NAMALWA (cell line): ENCODE measurements around the gene AKAP6.

Experiments used
- DNase-seq: peaks from one replicate; pipeline ENCODE4 v3.0.0-alpha.2; 2015; ENCODE audit warnings: low spot score

AKAP6 gene

DNA sequence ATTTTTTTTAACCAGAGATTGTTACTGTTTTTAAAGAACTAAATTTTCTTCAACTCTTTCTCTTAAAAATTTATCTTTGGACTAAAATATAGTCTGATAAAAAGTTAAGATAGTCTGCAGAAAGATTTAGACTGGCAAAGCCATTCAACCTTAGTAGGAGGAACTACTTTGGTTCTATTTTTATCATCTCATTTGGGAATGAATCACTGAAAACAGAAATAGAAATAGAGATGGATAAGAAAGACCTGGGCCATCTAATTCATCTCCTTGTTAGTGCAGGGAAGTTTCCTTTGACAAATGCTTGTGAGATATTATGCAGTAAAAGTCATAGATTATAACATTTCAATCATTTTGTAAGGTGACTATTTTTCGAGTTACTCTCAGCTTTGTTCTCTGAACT is 346.3 kb downstream of the AKAP6 start:
- DNase-seq = no peak

DNA sequence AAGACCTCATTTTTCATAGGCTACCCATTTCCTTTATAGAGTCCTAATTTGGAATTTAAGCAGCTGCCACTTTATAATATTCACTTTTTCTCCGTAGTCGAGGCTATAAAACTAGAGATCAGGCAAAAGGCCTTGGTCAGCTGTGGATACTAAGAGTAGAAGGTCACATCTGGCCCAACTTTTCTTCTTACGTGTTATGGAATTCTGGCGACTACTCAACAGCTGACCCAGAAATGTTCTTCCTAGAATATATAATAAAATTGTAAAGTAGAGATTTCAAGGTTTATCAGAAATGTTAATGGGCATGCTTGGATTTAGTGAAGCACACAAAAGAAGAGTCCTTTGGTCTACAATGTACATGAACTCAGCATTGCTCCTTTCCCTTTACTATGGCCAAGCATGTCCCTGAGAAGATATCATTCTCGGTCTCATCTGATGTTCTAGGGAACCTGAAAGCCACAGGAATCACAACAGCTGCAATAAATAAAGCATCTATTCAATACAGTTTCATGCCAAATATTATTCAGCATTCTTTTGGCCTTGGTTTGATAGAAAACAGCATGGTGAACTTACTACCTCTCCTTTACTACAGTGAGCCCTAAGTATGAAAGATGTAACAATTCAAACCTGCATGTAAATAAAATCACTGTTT is 348.2 kb downstream of the AKAP6 start:
- no peak for DNase-seq

DNA sequence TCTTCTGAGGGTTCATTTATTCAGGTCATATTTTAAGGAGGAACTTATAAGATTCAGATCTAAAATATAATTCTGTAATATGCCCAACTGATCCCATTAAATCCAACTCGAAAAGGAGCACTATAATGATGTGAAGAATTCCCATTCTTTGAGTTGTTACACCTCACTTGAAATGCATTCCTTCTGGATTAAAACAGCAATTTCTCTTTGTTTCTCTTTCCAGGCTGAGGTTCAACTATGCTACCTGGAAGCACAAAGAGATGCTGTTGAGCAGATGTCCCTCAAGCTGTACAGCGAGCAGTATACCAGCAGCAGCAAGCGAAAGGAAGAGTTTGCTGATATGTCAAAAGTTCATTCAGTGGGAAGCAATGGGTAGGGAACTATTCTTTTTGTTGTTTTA is 349.0 kb downstream of the AKAP6 start:
- no peak for DNase-seq

DNA sequence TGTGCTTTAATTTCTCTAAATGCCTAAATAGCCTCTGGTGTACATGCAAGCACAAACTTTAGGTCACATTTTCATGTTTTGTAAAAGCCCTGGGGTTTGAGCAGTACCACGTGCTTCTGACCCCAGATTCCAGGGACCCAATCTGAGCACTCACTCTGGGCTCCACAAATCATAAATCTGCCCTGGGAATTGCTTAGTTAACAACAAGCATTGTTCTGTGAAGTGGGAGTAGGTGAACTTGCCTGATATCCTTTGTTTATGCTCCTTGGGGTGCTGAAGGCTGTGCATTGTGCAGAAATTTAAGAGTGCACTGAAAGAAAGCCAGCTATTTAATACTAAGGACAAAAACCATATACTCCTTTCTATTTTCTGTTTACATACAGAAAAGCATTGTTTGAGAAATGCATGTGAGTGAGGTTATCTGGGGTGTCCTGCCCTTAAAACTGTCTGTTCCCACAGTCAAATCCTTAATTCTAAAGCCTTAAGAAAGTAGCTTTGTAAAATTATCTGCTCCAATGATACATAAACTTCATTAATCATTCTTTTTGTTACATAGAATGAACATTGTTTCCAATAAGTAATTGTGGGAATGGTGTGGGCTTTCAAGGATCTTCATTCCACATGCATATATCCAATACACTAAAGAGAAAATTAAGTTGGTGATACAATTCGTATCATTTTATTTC is 351.0 kb downstream of the AKAP6 start:
- DNase-seq = no peak

DNA sequence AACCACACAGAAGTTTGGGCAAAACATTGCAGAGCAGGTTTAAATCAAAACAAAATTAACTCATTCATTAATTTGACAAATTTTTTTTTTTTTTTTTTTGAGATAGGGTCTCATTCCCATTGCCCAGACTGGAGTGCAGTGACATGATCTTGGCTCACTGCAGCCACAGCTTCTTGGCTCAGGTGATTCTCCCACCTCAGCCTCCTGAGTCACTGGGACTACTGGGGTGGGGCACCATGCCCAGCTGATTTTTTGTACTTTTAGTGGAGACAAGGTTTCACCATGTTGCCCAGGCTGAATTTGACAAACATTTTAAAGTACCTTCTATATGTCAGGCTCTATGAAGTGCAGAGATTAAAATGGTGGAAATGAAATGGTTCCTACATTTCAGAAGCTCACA is 352.5 kb downstream of the AKAP6 start:
- DNase-seq = no peak

DNA sequence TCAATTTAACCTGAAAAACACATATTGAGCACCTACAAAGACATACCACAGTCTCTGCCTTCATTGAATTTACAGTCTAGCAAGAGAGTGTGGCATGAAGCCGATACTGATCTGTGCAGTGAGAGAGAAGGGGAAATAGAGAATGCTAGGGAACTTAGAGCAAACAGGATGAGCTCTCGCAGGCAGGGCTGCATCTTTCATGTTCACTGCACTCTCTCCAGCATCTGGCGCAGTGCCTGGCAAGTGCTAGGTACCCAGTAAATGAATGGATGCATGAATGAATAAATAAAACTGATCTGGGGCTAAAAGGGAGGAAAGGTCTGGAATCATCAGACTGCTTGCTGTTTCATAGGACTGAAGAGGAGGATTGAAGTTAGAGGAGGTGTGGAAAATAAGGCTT is 353.1 kb downstream of the AKAP6 start:
- no peak for DNase-seq

DNA sequence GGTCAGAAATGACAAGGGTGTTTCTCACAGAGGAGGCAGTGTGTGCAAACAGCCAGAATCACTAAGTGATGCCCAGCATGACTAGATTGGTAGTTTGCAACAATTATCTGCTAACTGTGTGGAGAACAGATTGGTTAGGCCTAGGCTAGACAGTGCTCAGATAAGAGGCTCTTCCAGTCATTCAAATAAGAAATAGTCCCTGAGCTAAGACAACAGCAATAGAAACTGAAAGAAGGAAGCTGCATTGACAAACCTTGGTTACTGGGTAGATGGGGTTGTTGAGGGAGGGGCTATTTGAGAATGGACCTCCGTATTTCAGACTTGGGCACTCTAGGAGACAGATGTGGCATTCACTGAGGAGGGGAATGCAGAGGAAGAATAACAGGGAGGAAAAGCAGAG is 354.6 kb downstream of the AKAP6 start:
- DNase-seq = no peak

DNA sequence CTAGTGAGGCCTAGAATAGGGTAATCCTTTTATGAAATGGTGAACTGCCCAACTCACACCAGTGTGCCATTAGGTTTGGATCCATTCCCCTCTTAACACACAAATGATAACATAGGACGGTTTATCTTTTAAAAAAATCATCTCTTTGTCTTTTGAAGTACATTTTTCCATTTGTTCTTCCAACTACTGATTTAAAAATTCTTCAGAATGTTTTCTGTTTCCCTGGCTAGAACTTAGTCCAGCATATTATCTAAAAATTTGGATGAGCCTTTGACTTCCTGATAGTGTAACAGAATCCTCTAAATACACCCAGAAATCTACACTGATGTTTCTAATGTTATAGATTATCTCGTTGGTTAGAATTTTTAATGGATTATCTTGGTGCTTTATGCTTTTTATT is 359.8 kb downstream of the AKAP6 start:
- no peak for DNase-seq

DNA sequence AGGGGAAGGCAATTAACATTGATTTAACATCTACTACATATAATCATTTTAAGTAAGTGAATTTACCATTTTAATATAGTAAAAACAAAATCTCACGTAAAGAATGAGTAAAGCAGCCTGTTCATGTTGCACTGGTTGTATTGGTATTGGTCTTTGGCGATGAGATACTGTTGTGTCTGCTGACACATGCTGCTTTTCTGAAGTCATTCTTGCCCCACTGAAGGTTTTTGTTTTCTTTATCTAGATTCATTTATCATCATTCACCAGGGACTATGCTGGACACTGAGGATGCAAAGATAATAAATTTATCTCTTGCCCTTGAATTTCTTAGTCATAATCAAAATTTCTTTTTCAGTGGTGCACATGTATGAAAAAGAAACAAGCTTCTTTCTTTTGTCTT is 363.3 kb downstream of the AKAP6 start:
- DNase-seq = no peak

DNA sequence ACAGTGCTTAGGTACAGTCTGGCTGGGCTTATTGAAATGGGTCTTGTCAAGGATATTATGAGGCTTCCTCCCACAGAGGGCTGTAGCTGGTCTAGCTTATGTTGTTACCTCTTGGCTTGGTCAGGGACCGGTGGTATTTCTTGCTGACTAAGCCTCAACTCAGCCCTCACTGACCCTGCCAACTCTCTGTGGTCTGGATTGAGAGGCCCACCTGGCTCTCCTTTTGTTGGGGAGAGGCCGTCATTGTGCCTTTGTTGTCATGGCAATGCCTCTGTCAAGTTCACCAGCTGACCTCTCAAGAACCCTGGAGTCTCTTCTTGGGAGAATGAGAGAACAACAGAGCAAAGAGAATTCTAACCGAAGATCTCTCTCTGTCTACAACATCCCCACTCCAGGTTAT is 364.0 kb downstream of the AKAP6 start:
- no peak for DNase-seq

DNA sequence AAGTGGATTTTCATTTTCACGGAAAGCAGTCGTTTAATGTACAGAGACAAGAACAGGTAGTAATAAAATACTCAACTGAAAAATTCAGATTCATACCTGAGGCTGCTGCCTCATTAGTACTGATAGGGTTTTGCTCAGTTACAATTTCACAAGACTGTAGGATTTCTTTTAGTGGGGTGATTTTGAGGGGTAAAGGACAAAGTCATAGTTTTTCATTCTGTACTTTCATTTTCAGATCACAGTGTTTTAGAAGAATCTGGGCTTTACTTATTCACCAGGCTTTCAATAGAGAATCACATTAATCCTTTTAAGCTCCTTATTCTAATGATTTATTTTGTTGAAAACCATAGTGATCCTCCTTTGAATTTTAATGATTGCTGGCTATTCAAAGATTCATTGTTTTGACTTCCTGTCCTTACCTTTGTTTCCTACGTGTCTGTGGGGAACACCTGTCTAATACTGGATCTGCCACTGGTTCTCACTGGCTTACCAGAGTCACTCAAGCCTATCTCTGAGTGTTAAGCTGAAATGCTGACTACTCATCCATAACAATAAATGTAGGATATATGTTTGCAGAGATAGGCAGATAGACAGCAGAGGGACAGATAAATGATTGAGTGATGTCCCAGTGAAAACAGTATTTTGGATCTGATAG is 365.8 kb downstream of the AKAP6 start:
- DNase-seq = no peak

DNA sequence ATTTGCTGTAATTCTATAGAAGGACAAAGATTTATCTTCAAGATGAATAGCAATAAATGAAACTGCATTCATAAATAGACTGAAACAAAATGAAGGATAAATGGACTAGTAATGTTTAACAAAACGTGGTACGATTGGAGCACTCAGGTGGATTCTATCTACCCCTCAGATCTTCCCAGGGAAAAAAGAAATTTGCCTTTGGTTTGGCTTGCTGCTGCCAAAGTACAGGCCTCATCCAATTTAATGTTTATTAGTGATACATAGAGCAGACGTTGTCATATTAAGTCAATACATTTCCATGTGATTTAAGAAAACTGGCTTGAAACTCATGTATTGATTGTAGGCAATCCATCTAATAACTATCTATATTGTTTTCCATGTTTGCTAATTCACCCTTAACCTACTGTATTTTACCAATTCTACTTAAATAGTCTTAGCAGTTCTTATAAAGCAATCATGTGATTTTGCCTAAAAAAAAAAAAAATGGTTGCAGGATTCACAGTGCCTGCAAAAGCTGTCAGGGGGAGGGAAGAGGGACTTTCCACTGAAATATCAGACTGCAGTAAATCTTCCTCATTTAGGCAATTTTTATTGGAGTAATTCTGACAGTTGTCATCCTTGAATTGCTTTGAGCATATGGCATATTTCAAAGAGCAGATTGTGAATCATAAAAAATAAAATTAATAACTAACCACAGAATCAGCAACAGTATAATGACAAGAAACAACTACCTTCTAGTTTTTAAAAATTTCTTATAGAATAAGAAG is 367.4 kb downstream of the AKAP6 start:
- DNase-seq = no peak

DNA sequence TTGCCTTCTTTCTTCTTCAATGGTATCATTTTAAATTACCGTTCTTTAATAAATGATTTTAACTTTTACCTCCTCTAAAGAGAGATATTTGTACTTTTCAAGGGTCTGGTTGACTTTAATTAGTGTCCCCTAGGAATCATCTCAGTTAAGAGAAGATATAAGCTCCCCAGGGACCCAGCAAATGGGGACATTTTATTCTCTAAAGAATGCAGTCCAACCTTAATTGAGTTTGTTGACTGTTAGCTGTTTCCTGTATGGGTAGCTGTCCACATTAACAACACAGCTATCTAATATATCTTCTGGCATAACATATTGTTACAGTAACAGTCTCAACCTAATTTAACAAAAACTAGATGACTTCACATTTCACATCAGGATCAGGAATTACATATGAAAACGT is 368.0 kb downstream of the AKAP6 start:
- no peak for DNase-seq

DNA sequence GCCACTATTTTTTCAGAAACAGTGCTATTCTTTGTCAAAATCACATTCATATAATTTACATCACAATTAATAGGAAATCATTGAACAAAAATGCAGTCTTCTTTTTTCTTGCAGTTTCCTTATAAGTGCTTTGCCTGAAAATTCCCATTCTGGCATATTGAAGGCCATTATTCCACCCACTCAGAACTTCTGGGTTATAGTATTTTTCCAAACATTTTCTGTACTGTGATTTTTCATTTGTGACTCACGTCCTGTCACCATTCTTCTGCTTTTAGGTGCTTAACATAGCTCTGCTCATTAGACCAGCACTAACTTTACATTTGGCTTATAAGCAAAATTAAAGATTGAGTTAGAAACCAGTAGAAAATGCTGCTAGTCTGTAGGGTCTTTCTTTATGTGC is 368.6 kb downstream of the AKAP6 start:
- DNase-seq = no peak

DNA sequence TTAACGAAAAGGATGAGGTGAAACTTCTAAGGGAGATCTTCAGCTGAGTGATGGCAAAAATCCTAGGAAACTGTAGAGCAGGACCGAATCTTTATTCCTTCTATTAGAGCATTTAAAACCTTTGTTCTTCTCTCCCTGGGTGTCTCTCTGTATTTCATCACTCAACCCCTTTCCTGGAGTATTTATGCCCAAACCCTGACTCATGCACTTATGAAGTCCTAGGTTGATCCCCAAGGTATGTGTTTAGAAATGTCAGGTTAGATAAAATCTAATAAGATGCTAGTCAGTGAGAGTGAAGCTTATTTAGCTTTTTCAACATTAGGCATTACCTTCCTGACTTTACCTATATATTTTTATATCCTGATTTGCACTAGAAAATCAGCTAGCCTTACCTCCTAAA is 369.7 kb downstream of the AKAP6 start:
- no peak for DNase-seq

DNA sequence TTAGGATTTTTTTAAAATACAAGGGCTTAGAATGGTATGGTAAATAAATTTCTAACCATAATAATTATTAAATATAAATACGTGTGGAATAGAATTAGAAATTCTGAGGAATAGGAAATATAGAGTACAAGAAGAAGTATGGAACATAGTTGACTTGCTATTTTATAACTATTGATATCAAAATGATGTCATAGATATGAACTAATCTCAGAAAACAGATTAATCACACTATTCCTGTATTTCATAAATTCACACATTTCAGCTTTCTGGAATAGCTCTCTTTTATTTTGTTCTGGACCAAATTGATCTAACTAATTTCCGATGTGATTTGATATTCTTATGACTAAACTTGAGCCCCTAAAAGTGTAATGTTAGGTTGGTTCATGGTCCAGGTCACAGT is 372.4 kb downstream of the AKAP6 start:
- DNase-seq = no peak

DNA sequence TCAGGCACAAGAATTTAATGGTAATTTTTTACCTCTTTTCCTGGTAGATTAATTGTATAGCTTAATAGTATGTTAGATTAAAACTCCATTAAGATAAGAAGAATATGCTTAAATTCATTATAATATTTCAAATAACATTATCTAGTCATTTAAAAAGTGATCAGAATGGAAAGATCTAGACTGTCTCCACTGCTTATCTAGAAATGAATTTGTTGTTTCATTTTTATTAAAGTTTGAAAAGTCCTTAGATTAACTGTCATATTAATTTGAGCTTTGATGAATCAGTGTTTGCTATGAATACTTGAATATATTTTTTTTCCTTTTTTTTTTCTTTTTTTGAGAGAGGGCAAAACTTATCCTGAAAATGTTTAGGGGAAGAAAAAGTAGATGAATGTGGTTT is 373.0 kb downstream of the AKAP6 start:
- DNase-seq = no peak

DNA sequence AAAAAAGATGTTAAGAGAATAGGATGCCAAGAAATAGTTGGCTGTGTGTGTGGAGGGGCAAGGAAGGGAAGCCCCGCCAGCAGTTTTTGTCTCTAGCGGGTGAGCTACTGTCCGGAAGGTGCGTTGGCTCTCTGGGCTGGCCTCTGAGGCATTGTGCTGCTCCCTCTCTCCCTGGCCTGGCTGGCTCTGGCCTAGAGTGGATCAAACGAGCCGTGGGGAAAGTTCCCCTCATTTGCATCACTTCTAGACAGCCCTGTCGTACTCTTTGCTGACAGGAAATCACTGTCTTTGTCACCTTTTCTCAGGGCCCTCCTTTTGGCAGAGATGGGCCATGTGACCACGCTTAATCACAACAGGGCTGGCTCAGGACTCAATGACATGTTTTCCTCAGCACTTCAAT is 373.5 kb downstream of the AKAP6 start:
- peak; percentile 1 for DNase-seq

DNA sequence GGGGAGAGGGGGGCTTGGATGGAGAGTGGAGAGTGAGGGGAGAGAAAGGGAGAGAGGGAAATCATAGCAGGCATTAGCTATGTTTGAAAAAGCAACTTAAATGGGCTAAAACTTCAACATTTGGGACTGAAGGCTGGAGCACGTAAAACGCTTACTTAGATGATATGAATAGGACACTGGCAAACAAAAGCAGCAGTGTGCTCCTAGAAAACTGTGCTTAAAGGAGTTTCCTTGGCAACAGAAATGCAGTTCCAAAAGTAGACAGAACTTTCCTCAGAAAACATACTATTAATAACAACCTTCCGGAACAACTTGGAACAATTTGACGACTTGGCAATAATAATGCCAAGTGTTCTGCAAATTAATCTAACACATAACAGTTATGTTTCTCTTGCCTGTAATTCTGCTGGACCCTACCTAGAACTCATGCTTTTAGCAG is 374.1 kb downstream of the AKAP6 start:
- DNase-seq = no peak

DNA sequence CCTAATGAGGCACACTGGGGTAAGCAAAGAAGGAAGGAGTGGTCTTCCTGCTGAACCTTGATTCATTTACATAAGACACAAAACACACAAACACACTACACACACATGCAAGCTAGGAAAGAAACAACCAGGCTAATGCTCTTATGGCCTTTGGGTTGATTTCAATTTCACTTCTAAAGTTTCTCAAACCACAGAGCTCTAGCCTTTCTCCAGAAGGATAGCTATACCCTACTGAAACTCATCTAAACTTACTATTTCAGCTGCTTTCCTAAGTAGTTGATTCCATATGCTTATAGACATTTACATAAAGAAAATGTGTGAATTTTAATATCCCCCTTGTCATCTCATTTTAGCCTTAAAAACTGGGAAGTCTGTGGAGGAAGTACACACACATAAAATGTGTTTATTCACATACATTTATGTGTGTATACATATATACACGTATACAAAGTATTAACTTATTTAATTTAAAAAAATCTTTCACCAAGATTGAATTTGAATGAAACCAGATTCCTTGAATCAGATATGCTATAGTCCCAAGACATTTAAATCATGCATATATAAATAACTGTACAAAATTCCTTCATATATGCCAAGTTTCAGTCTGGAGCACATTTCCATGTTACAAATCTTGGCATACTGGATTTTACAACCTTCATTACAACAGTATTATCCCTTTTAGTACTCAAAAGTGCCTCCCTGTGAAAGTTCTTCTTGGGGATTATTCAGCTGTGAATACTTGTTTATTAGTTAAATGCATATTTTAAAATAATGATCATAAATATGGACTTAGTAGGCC is 377.8 kb downstream of the AKAP6 start:
- DNase-seq = no peak

DNA sequence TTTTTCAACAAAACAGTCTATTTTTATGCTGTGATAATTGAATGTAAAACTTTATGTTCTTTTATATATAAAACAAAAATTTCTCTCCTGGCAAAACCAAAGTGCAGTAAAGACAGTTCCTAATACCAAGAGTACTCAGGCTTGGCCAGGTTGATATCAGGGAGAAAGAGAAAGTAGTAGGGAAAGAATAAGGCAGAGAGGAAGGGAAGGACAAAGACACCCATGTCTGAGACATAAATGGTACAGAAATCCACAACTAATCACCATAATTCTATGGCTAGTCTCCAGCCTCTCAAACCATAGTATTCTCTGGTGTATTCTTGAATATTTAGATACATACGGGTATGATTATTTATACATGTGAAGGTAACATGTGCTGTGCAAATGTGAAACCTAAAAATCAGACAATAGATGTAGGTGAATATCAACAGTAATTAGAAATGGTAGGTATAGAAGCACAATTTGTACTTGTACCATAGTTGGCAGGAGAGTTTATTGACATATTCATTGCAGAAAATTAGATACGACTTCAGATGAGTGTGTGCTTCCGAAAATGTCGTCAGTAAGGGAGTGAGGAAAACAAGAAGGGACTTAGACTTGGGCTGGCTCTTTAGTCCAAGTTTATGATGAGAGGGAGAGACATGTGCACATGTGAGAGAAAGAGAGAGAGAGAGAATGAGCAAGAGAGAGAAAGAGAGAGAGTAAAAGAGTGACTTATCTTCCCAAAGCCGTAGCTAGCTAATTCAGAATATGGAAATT is 378.8 kb downstream of the AKAP6 start:
- DNase-seq = no peak
